ENCODE results near the gene NTMT2. TPM values are rescaled to one million over a fixed set of nuclear protein-coding genes. Genes with fewer than 3 reads are reported as not detected.

Gene NTMT2
- total RNA-seq, 6 donors from 2014 or later, result not detected

DNA sequence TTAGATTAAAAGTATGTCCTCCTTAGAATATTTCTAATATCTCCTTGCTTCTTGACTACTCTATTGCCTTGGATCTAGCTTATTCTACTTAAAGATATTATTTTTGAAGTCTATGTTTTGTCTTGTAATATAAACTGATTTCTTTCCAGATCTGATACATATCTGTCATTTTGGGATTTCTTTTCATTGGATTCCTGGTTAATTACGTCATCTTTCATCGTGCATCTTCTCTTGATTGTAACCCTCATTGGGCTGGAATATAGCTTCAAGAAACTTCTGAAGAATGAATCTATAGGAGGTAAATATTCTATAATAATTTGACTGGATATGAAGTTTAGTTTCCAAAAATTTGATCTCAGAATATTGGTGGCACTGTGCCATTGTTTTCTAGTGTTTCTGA is 12.1 kb downstream of the NTMT2 start:
- ATAC-seq (ENCODE audit: low FRiP score in 2 of 2) (no peak), DNase-seq (no peak)
- Histone ChIP-seq H3K36me3 (no peaks in the 10 kb centered on the region), H3K4me3 (no peak overlapping the region), H3K27ac (no peak overlapping the region), H3K4me1 (no peaks in the 10 kb centered on the region), H3K9me3 (peaks cover 0 to 8% (median 1%) of the 10 kb centered on the region in 4 donors), H3K27me3 (no peaks in the 10 kb centered on the region)
- WGBS, 2 donors, result 93% methylated on average over 2 of the region's 2 CpGs
- TF ChIP-seq POLR2A (IDR thresholded peaks at IDR 0.05), result no peak
- TF ChIP-seq, protein P1, sequence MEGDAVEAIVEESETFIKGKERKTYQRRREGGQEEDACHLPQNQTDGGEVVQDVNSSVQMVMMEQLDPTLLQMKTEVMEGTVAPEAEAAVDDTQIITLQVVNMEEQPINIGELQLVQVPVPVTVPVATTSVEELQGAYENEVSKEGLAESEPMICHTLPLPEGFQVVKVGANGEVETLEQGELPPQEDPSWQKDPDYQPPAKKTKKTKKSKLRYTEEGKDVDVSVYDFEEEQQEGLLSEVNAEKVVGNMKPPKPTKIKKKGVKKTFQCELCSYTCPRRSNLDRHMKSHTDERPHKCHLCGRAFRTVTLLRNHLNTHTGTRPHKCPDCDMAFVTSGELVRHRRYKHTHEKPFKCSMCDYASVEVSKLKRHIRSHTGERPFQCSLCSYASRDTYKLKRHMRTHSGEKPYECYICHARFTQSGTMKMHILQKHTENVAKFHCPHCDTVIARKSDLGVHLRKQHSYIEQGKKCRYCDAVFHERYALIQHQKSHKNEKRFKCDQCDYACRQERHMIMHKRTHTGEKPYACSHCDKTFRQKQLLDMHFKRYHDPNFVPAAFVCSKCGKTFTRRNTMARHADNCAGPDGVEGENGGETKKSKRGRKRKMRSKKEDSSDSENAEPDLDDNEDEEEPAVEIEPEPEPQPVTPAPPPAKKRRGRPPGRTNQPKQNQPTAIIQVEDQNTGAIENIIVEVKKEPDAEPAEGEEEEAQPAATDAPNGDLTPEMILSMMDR (IDR thresholded peaks at IDR 0.05), result no peak
- no peak for TF ChIP-seq EP300 (IDR thresholded peaks at IDR 0.05)

DNA sequence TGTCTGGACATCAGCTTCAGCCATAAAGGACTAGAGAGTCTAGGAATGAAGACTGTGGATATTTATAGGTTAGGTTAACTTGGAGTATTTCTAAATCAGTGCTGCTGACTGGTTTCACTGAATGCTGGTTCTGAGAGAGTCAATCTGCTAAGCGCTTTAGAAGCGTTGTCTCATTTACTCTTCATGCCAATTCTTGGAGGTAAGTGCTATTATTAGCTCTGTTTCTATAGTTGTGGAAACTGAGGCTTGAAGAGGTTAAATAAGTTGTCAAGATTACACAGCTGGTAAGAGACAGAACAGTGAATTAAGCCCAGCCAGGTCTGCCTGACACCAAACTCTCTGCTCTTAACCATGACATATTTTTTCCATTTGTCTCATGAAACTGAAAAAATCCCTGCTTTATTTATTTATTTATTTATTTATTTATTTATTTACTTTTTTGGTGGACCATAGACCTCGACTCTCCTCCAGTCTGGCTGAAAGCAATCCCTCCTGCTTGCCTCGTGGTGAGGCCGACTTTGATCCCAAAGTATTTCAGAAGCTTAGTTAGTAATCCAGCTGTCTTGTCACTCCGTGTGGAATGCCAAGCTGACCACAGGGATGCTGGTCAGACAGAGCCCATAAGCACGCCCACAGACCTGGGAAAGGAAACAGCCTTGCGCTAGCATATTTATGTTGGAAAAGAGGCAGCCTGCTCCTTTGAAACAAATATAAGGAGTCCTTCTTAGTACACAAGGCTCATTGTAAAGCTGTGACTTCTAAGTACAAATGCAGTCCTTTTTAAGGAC is 16.9 kb downstream of the NTMT2 start:
- Histone ChIP-seq H3K9me3 (no peaks in the 10 kb centered on the region), H3K27ac (no peak overlapping the region), H3K4me3 (no peak overlapping the region), H3K36me3 (no peaks in the 10 kb centered on the region), H3K4me1 (no peaks in the 10 kb centered on the region), H3K27me3 (no peaks in the 10 kb centered on the region)
- DNase-seq (no peak), ATAC-seq (ENCODE audit: low FRiP score in 2 of 2) (peak in 1 of 2 donors; percentile 75)
- 64 to 75% methylated on average over 8 of the region's 8 CpGs for WGBS, 2 donors
- TF ChIP-seq EP300 (IDR thresholded peaks at IDR 0.05) (no peak), POLR2A (IDR thresholded peaks at IDR 0.05) (no peak), POLR2AphosphoS5 (IDR thresholded peaks at IDR 0.05) (no peak)
- TF ChIP-seq, protein P1 (IDR thresholded peaks at IDR 0.05), result no peak

DNA sequence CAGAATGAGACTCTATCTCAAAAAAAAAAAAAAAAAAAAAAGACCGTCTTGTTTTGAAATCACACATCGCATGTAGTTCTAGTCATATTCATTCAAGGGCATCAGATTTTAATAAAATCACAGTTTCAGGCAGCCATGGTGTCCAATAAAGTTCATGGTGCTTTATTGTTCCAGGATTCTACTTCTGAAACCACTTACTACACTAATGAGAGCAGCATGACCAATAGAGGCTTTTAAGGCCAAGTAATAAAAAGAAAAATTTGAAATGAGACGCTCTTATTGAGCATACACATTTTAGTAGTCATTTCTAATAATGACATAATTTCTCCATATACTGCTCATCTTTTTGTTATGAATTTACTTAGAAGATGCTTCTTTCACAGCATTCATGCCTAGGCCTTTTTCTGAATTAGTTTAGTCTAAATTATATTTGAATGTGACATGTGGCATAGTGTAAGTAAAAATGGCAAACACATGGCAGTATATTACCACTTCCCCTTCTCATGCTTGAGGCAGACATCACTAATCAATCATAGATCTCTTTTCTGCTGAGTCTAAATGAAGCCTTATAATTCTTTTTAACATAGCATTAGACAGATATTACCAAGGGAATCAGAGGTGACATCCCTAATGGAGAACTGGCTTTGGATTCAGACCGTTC is 18.5 kb downstream of the NTMT2 start:
- WGBS, 2 donors, result 91% methylated on average over 4 of the region's 4 CpGs
- H3K4me1 ChIP-seq, result no peaks in the 10 kb centered on the region
- TF ChIP-seq POLR2AphosphoS5 (IDR thresholded peaks at IDR 0.05) (no peak), POLR2A (IDR thresholded peaks at IDR 0.05) (no peak), EP300 (IDR thresholded peaks at IDR 0.05) (no peak)
- TF ChIP-seq, protein P1 (IDR thresholded peaks at IDR 0.05), result no peak
- H3K27me3 ChIP-seq, result no peaks in the 10 kb centered on the region
- no peak overlapping the region for H3K4me3 ChIP-seq
- H3K9me3 ChIP-seq, result no peaks in the 10 kb centered on the region
- no peaks in the 10 kb centered on the region for H3K36me3 ChIP-seq
- ATAC-seq (ENCODE audit: low FRiP score in 2 of 2), result no peak
- no peak for DNase-seq
- no peak overlapping the region for H3K27ac ChIP-seq

DNA sequence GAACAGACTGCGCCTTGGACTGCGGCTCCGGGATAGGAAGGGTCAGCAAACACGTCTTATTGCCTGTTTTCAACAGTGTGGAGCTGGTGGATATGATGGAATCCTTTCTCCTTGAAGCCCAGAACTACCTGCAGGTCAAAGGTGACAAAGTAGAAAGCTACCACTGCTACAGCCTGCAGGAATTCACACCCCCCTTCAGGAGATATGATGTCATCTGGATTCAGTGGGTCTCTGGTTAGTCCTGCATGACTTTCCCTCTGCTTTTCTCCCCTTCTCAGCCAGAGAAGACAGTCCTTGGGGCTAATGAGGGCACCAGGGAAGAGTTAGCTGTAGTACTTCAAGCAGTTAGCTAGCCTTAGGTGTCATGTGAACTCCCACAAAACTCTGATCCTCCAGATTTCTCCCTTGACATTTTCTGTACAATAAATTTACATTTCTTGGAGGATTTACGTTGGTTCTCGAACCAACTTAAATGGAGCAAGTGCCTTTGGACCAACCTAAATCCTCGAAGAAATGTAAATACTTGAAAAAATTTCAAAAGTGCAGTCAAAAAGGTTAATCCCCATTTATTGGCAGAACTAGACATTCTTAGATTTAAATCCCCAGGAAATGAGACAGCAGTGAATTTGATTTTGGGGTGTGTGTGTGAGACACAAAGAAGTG is 20.9 kb downstream of the NTMT2 start:
- no peaks in the 10 kb centered on the region for H3K27me3 ChIP-seq
- 81 to 83% methylated on average over 7 of the region's 7 CpGs for WGBS, 2 donors
- no peak overlapping the region for H3K27ac ChIP-seq
- H3K9me3 ChIP-seq, result no peaks in the 10 kb centered on the region
- no peaks in the 10 kb centered on the region for H3K36me3 ChIP-seq
- DNase-seq (no peak), ATAC-seq (ENCODE audit: low FRiP score in 2 of 2) (no peak)
- TF ChIP-seq, protein P1 (IDR thresholded peaks at IDR 0.05), result no peak
- TF ChIP-seq POLR2A (IDR thresholded peaks at IDR 0.05), result no peak
- TF ChIP-seq POLR2AphosphoS5 (IDR thresholded peaks at IDR 0.05), result no peak
- TF ChIP-seq EP300 (IDR thresholded peaks at IDR 0.05), result no peak
- no peaks in the 10 kb centered on the region for H3K4me1 ChIP-seq
- H3K4me3 ChIP-seq, result no peak overlapping the region
